Measurements from ENCODE around the gene C2CD2.

GRCh38 chr21:41942457-41942856 lies 11.4 kb downstream of the C2CD2 start:
- TF ChIP-seq CTCF (IDR thresholded peaks at IDR 0.05) (no peak), POLR2AphosphoS5 (IDR thresholded peaks at IDR 0.05) (no peak), EP300 (IDR thresholded peaks at IDR 0.05) (no peak)

All from esophagus muscularis mucosa (tissue), 4 donors.